ENCODE measurements around the gene CTNNA3. TPM values are rescaled to one million over a fixed set of nuclear protein-coding genes. Genes with fewer than 3 reads are reported as not detected.

Gene CTNNA3
- total and polyA plus RNA-seq, 3 donors from 2014 or later: 17.8 to 19.4 (median 18.3) TPM

DNA sequence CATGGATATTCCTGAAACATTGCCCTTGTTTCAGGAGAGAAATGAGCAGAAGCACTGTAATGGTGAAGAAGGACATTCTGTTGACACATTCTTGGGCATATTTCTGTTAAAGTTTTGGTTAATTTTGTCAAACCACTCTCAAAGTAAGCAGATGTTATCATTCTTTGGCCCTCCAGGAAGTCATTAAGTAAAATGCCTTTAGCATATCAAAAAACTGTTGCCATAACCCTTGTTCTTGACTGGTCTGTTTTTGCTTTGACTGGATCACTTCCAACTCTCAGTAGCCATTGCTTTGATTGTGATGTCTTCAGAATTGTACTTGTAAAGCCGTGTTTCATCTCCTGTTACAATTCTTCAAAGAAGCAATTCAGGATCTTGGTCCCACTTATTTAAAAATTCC lies 1174.5 kb downstream of the CTNNA3 start:
- TF ChIP-seq, protein P1, sequence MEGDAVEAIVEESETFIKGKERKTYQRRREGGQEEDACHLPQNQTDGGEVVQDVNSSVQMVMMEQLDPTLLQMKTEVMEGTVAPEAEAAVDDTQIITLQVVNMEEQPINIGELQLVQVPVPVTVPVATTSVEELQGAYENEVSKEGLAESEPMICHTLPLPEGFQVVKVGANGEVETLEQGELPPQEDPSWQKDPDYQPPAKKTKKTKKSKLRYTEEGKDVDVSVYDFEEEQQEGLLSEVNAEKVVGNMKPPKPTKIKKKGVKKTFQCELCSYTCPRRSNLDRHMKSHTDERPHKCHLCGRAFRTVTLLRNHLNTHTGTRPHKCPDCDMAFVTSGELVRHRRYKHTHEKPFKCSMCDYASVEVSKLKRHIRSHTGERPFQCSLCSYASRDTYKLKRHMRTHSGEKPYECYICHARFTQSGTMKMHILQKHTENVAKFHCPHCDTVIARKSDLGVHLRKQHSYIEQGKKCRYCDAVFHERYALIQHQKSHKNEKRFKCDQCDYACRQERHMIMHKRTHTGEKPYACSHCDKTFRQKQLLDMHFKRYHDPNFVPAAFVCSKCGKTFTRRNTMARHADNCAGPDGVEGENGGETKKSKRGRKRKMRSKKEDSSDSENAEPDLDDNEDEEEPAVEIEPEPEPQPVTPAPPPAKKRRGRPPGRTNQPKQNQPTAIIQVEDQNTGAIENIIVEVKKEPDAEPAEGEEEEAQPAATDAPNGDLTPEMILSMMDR (IDR thresholded peaks at IDR 0.05): no peak
- TF ChIP-seq POLR2A (IDR thresholded peaks at IDR 0.05): no peak
- 54 to 55% methylated on average over 1 of the region's 1 CpG for WGBS, 2 donors
- Histone ChIP-seq H3K27me3 (no peaks in the 10 kb centered on the region), H3K9me3 (no peaks in the 10 kb centered on the region), H3K36me3 (ENCODE audit: low read depth, missing control alignments) (no peaks in the 10 kb centered on the region), H3K27ac (no peak overlapping the region), H3K4me1 (no peaks in the 10 kb centered on the region), H3K4me3 (no peak overlapping the region)
- intact Hi-C loops (cut with DNase I; ENCODE audit: low total_unique reads): no loop called here
- DNase-seq: no peak

DNA sequence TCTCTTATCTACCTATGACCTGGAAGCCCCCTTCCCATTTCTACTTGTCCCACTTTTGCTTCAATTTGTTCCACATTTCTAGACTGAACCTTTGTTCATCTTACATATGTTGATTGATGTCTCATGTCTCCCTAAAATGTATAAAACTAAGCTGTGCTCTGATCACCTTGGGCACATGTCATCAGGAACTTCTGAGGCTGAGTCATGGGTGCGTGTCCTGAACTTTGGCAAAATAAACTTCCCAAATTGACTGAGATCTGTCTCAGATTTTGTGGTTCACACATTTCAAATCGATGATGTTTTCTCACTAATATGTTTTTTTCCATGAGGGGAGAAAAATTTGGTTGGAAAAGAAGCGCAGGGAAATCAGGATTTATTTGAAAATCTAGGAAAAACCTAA lies 1176.4 kb downstream of the CTNNA3 start:
- intact Hi-C loops (cut with DNase I; ENCODE audit: low total_unique reads): no loop called here

GRCh38 chr10:66514666-66515065 lies 1181.3 kb downstream of the CTNNA3 start:
- 81 to 90% methylated on average over 1 of the region's 1 CpG for WGBS, 2 donors
- intact Hi-C loops (cut with DNase I; ENCODE audit: low total_unique reads): no loop called here
- no peak overlapping the region for H3K4me3 ChIP-seq
- no peaks in the 10 kb centered on the region for H3K36me3 ChIP-seq (ENCODE audit: low read depth, missing control alignments)
- TF ChIP-seq, protein P1 (IDR thresholded peaks at IDR 0.05): no peak
- no peak for TF ChIP-seq POLR2A (IDR thresholded peaks at IDR 0.05)
- no peak overlapping the region for H3K27ac ChIP-seq
- H3K9me3 ChIP-seq: no peaks in the 10 kb centered on the region
- DNase-seq: no peak
- no peaks in the 10 kb centered on the region for H3K27me3 ChIP-seq
- no peaks in the 10 kb centered on the region for H3K4me1 ChIP-seq

More for the DNA sequence above, 1176.4 kb downstream of the CTNNA3 start:
- TF ChIP-seq POLR2A (IDR thresholded peaks at IDR 0.05): no peak
- TF ChIP-seq, protein P1 (IDR thresholded peaks at IDR 0.05): no peak
- Histone ChIP-seq H3K4me1 (no peaks in the 10 kb centered on the region), H3K36me3 (ENCODE audit: low read depth, missing control alignments) (no peaks in the 10 kb centered on the region), H3K4me3 (no peak overlapping the region), H3K27ac (no peak overlapping the region), H3K9me3 (no peaks in the 10 kb centered on the region), H3K27me3 (no peaks in the 10 kb centered on the region)
- WGBS, 2 donors: 83 to 92% methylated on average over 3 of the region's 3 CpGs
- no peak for DNase-seq

- intact Hi-C loops (cut with DNase I; ENCODE audit: low total_unique reads): no loop called here
- WGBS, 2 donors: 81% methylated on average over 2 of the region's 2 CpGs; no CpG with 5 or more reads in 1 of the 2 donors
- Histone ChIP-seq H3K36me3 (ENCODE audit: low read depth, missing control alignments) (no peaks in the 10 kb centered on the region), H3K4me1 (no peaks in the 10 kb centered on the region), H3K27me3 (no peaks in the 10 kb centered on the region), H3K9me3 (no peaks in the 10 kb centered on the region), H3K4me3 (no peak overlapping the region), H3K27ac (no peak overlapping the region)
- TF ChIP-seq POLR2A (IDR thresholded peaks at IDR 0.05): no peak
- TF ChIP-seq, protein P1 (IDR thresholded peaks at IDR 0.05): no peak
- no peak for DNase-seq
Measured at GRCh38 chr10:66513504-66513903, 1182.5 kb downstream of the CTNNA3 start.

GRCh38 chr10:66505003-66505657 lies 1190.9 kb downstream of the CTNNA3 start:
- Histone ChIP-seq H3K36me3 (ENCODE audit: low read depth, missing control alignments) (no peaks in the 10 kb centered on the region), H3K4me3 (no peak overlapping the region), H3K27ac (no peak overlapping the region), H3K9me3 (no peaks in the 10 kb centered on the region), H3K4me1 (no peaks in the 10 kb centered on the region), H3K27me3 (no peaks in the 10 kb centered on the region)
- intact Hi-C loops (cut with DNase I; ENCODE audit: low total_unique reads): no loop called here
- TF ChIP-seq, protein P1 (IDR thresholded peaks at IDR 0.05): no peak
- no peak for TF ChIP-seq POLR2A (IDR thresholded peaks at IDR 0.05)
- no peak for DNase-seq
- WGBS, 2 donors: 89 to 92% methylated on average over 2 of the region's 2 CpGs

Measured in testis (tissue), 3 donors.